Measurements from ENCODE around the gene SERPINA3. TPM values are rescaled to one million over a fixed set of nuclear protein-coding genes. Genes with fewer than 3 reads are reported as not detected.

SERPINA3 gene
- total RNA-seq, 2 experiments from 2014 or later = not detected

GRCh38 chr14:94646066-94646465, 33.9 kb downstream of the SERPINA3 start:
- CTCF ChIA-PET = no interaction called here
- Mint-ChIP-seq H3K9me3 (peaks cover 2% of the 10 kb centered on the region), H3K27ac (no peak overlapping the region), H3K4me1 (ENCODE audit: low read depth) (no peaks in the 10 kb centered on the region), H3K4me3 (no peak overlapping the region), H3K36me3 (ENCODE audit: low read depth) (no peaks in the 10 kb centered on the region), H3K27me3 (peaks cover 10% of the 10 kb centered on the region)
- intact Hi-C loops (cut with DNase I, micrococcal nuclease) = no loop called here
- H3K27ac ChIP-seq (ENCODE audit: low read depth in 1 of 2, low read length in 2 of 2) = no peak overlapping the region
- DNase-seq (no peak), ATAC-seq (ENCODE audit: poor library complexity) (no peak)
- H3K4me3 ChIP-seq (ENCODE audit: low read length) = no peak overlapping the region
- peaks cover 14 to 33% of the 10 kb centered on the region in 2 experiments for H3K9me3 ChIP-seq (ENCODE audit: control insufficient read depth in 1 of 2, insufficient read depth in 1 of 2, low read length in 2 of 2)
- TF ChIP-seq, protein P1, sequence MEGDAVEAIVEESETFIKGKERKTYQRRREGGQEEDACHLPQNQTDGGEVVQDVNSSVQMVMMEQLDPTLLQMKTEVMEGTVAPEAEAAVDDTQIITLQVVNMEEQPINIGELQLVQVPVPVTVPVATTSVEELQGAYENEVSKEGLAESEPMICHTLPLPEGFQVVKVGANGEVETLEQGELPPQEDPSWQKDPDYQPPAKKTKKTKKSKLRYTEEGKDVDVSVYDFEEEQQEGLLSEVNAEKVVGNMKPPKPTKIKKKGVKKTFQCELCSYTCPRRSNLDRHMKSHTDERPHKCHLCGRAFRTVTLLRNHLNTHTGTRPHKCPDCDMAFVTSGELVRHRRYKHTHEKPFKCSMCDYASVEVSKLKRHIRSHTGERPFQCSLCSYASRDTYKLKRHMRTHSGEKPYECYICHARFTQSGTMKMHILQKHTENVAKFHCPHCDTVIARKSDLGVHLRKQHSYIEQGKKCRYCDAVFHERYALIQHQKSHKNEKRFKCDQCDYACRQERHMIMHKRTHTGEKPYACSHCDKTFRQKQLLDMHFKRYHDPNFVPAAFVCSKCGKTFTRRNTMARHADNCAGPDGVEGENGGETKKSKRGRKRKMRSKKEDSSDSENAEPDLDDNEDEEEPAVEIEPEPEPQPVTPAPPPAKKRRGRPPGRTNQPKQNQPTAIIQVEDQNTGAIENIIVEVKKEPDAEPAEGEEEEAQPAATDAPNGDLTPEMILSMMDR (IDR thresholded peaks at IDR 0.05) = no peak
- peaks cover 0 to 2% of the 10 kb centered on the region in 2 experiments for H3K27me3 ChIP-seq (ENCODE audit: control insufficient read depth in 1 of 2, insufficient read depth in 2 of 2, low read length in 2 of 2)
- H3K36me3 ChIP-seq (ENCODE audit: insufficient read depth, low read length) = no peaks in the 10 kb centered on the region
- POLR2A ChIA-PET = no interaction called here
- no peaks in the 10 kb centered on the region for H3K4me1 ChIP-seq (ENCODE audit: insufficient read depth, low read length)

GRCh38 chr14:94646481-94646880, 34.3 kb downstream of the SERPINA3 start:
- no peaks in the 10 kb centered on the region for H3K4me1 ChIP-seq (ENCODE audit: insufficient read depth, low read length)
- no peak overlapping the region for H3K27ac ChIP-seq (ENCODE audit: low read depth in 1 of 2, low read length in 2 of 2)
- no peaks in the 10 kb centered on the region for H3K4me1 Mint-ChIP-seq (ENCODE audit: low read depth)
- no peak for DNase-seq
- ATAC-seq (ENCODE audit: poor library complexity) = no peak
- H3K27ac Mint-ChIP-seq = no peak overlapping the region
- no peaks in the 10 kb centered on the region for H3K36me3 ChIP-seq (ENCODE audit: insufficient read depth, low read length)
- H3K27me3 Mint-ChIP-seq = peaks cover 10% of the 10 kb centered on the region
- no peak overlapping the region for H3K4me3 Mint-ChIP-seq
- H3K4me3 ChIP-seq (ENCODE audit: low read length) = no peak overlapping the region
- TF ChIP-seq, protein P1 (IDR thresholded peaks at IDR 0.05) = no peak
- ChIA-PET POLR2A (no interaction called here), CTCF (no interaction called here)
- H3K36me3 Mint-ChIP-seq (ENCODE audit: low read depth) = no peaks in the 10 kb centered on the region
- intact Hi-C loops (cut with DNase I, micrococcal nuclease) = no loop called here
- H3K9me3 Mint-ChIP-seq = peaks cover 2% of the 10 kb centered on the region
- peaks cover 14 to 29% of the 10 kb centered on the region in 2 experiments for H3K9me3 ChIP-seq (ENCODE audit: control insufficient read depth in 1 of 2, insufficient read depth in 1 of 2, low read length in 2 of 2)
- H3K27me3 ChIP-seq (ENCODE audit: control insufficient read depth in 1 of 2, insufficient read depth in 2 of 2, low read length in 2 of 2) = peaks cover 0 to 2% of the 10 kb centered on the region in 2 experiments

GRCh38 chr14:94648801-94649200, 36.6 kb downstream of the SERPINA3 start:
- no peaks in the 10 kb centered on the region for H3K36me3 Mint-ChIP-seq (ENCODE audit: low read depth)
- no peaks in the 10 kb centered on the region for H3K4me1 Mint-ChIP-seq (ENCODE audit: low read depth)
- no peak overlapping the region for H3K4me3 Mint-ChIP-seq
- H3K27ac Mint-ChIP-seq = no peak overlapping the region
- peaks cover 0 to 2% of the 10 kb centered on the region in 2 experiments for H3K27me3 ChIP-seq (ENCODE audit: control insufficient read depth in 1 of 2, insufficient read depth in 2 of 2, low read length in 2 of 2)
- ChIA-PET CTCF (no interaction called here), POLR2A (no interaction called here)
- H3K27me3 Mint-ChIP-seq = peaks cover 12% of the 10 kb centered on the region
- no peaks in the 10 kb centered on the region for H3K36me3 ChIP-seq (ENCODE audit: insufficient read depth, low read length)
- peaks cover 14 to 20% of the 10 kb centered on the region in 2 experiments for H3K9me3 ChIP-seq (ENCODE audit: control insufficient read depth in 1 of 2, insufficient read depth in 1 of 2, low read length in 2 of 2)
- no peak for ATAC-seq (ENCODE audit: poor library complexity)
- intact Hi-C loops (cut with DNase I, micrococcal nuclease) = no loop called here
- peaks cover 2% of the 10 kb centered on the region for H3K9me3 Mint-ChIP-seq
- no peaks in the 10 kb centered on the region for H3K4me1 ChIP-seq (ENCODE audit: insufficient read depth, low read length)
- H3K27ac ChIP-seq (ENCODE audit: low read depth in 1 of 2, low read length in 2 of 2) = no peak overlapping the region
- TF ChIP-seq, protein P1 (IDR thresholded peaks at IDR 0.05) = no peak
- no peak for DNase-seq
- H3K4me3 ChIP-seq (ENCODE audit: low read length) = no peak overlapping the region

Measured in CD4-positive, alpha-beta T cell (primary cell).